Smooth muscle cell (in vitro differentiated cells): ENCODE data around the gene DDX39A. TPM values are rescaled to one million over a fixed set of nuclear protein-coding genes. Genes with fewer than 3 reads are reported as not detected.

ENCODE experiments used
- DNase-seq: peaks from one replicate; lab custom pipeline; 2025; ENCODE audit not compliant: unreplicated experiment; lab: John Stamatoyannopoulos, UW
- H2AFZ ChIP-seq: fragments of 200-600 bp; sonication (generic); 2 replicates; pipeline ENCODE4 v1.6.0; 2016; ENCODE audit warnings: antibody characterized with exemption, low read depth, mild to moderate bottlenecking
- H3F3A ChIP-seq: fragments of 200-600 bp; sonication (generic); 2 replicates; pipeline ENCODE4 v1.6.0; 2017; ENCODE audit warnings: antibody characterized with exemption, low read depth
- H3K27ac ChIP-seq: fragments of 200-600 bp; sonication (generic); 2 replicates; pipeline ENCODE4 v1.5.1; 2016; ENCODE audit warnings: low read depth, mild to moderate bottlenecking
- H3K27me3 ChIP-seq: fragments of 200-600 bp; sonication (generic); 2 replicates; pipeline ENCODE4 v1.6.1; 2016; ENCODE audit warnings: low read depth, mild to moderate bottlenecking
- H3K36me3 ChIP-seq: fragments of 200-600 bp; sonication (generic); 2 replicates; pipeline ENCODE4 v1.5.1; 2016; ENCODE audit warnings: low read depth
- H3K4me1 ChIP-seq: fragments of 200-600 bp; sonication (generic); 2 replicates; pipeline ENCODE4 v1.5.1; 2016; ENCODE audit warnings: low read depth
- H3K4me2 ChIP-seq: fragments of 200-600 bp; sonication (generic); 2 replicates; pipeline ENCODE4 v1.6.0; 2016; ENCODE audit warnings: mild to moderate bottlenecking
- H3K4me3 ChIP-seq: fragments of 200-600 bp; sonication (generic); 2 replicates; pipeline ENCODE4 v1.5.1; 2016; ENCODE audit warnings: mild to moderate bottlenecking
- H3K79me2 ChIP-seq: fragments of 200-600 bp; sonication (generic); 2 replicates; pipeline ENCODE4 v1.6.0; 2016; ENCODE audit warnings: low read depth, mild to moderate bottlenecking
- H3K9ac ChIP-seq: fragments of 200-600 bp; sonication (generic); 2 replicates; pipeline ENCODE4 v1.6.0; 2016; ENCODE audit warnings: low read depth
- H3K9me3 ChIP-seq: fragments of 200-600 bp; sonication (generic); replicated peaks from 2 replicates; pipeline ENCODE4 v1.5.1; 2016; ENCODE audit warnings: low read depth
- H4K20me1 ChIP-seq: fragments of 200-600 bp; sonication (generic); 2 replicates; pipeline ENCODE4 v1.6.0; 2016; ENCODE audit warnings: low read depth
- CTCF ChIP-seq: fragments of 200-600 bp; sonication (generic); IDR thresholded peaks from 2 replicates; pipeline ENCODE4 v1.5.1; 2017; ENCODE audit warnings: borderline replicate concordance, mild to moderate bottlenecking, antibody characterized with exemption; ENCODE audit not compliant: insufficient read depth, poor library complexity, severe bottlenecking
- WGBS: methylation state at CpG from one replicate; pipeline ENCODE4 v1.1.7; 2016; ENCODE audit warnings: low lambda C conversion rate; 5-methylcytosine and 5-hydroxymethylcytosine counted together
- polyA plus RNA-seq: library from polyadenylated mRNA; unstranded; fragments of >200 nt; fragmentation: Nextera tagmentation; extraction: Ambion mirVana; gene quantifications from 2 replicates; pipeline ENCODE4 v1.2.1, GENCODE V29; 2016
- total RNA-seq: library from RNA; depleted of rRNA; stranded (reverse); fragments of >200 nt; gene quantifications from 2 replicates; pipeline ENCODE4 v1.2.3, GENCODE V29; 2014

The DDX39A gene
- total and polyA plus RNA-seq, 2 experiments from 2014 or later, result 23.1 to 38.0 TPM

GRCh38 chr19:14435320-14436050 is 16.3 kb upstream of the DDX39A start:
- no peak overlapping the region for H2AFZ ChIP-seq
- H3K9ac ChIP-seq, result no peak overlapping the region
- no peaks in the 10 kb centered on the region for H3K36me3 ChIP-seq
- peaks cover 38% of the 10 kb centered on the region for H4K20me1 ChIP-seq
- no peaks in the 10 kb centered on the region for H3K4me1 ChIP-seq
- WGBS, result 94% methylated on average over 16 of the region's 17 CpGs
- H3K9me3 ChIP-seq, result no peaks in the 10 kb centered on the region
- no peak overlapping the region for H3K4me2 ChIP-seq
- no peak for DNase-seq
- TF ChIP-seq CTCF, result no peak
- no peak overlapping the region for H3K4me3 ChIP-seq
- H3F3A ChIP-seq, result no peaks in the 10 kb centered on the region
- H3K27me3 ChIP-seq, result peaks cover 6% of the 10 kb centered on the region
- H3K27ac ChIP-seq, result no peak overlapping the region
- H3K79me2 ChIP-seq, result peaks cover 16% of the 10 kb centered on the region

- H3K4me3 ChIP-seq, result peak overlapping the region; percentile 75
- peaks cover 6% of the 10 kb centered on the region for H3K27me3 ChIP-seq
- peak overlapping the region; percentile 95 for H3K4me2 ChIP-seq
- no peak overlapping the region for H3K27ac ChIP-seq
- no peak overlapping the region for H2AFZ ChIP-seq
- TF ChIP-seq CTCF, result no peak
- no peak overlapping the region for H3K9ac ChIP-seq
- no peaks in the 10 kb centered on the region for H3F3A ChIP-seq
- H3K9me3 ChIP-seq, result no peaks in the 10 kb centered on the region
- WGBS, result 81% methylated on average over 12 of the region's 23 CpGs
- H4K20me1 ChIP-seq, result peaks cover 32% of the 10 kb centered on the region
- no peaks in the 10 kb centered on the region for H3K36me3 ChIP-seq
- no peaks in the 10 kb centered on the region for H3K4me1 ChIP-seq
- peak; percentile 4 for DNase-seq
- H3K79me2 ChIP-seq, result peaks cover 16% of the 10 kb centered on the region
Observed at GRCh38 chr19:14434543-14435319, 15.6 kb upstream of the DDX39A start.

- Histone ChIP-seq H3K36me3 (no peaks in the 10 kb centered on the region), H3K9me3 (no peaks in the 10 kb centered on the region), H3K4me3 (peak overlapping the region; percentile 75), H3F3A (no peaks in the 10 kb centered on the region), H4K20me1 (peaks cover 27% of the 10 kb centered on the region), H3K4me2 (peak overlapping the region; percentile 95), H3K9ac (peak overlapping the region; percentile 43), H3K27ac (no peak overlapping the region), H2AFZ (peak overlapping the region; percentile 72), H3K27me3 (peaks cover 6% of the 10 kb centered on the region), H3K4me1 (no peaks in the 10 kb centered on the region), H3K79me2 (peaks cover 14% of the 10 kb centered on the region)
- TF ChIP-seq CTCF, result no peak
- 27% methylated on average over 25 of the region's 52 CpGs for WGBS
- no peak for DNase-seq
Observed at GRCh38 chr19:14433554-14434501, 14.7 kb upstream of the DDX39A start.
